K562 (cell line): ENCODE data around the gene GMNC. TPM values are rescaled to one million over a fixed set of nuclear protein-coding genes. Genes with fewer than 3 reads are reported as not detected.
A peak's percentile ranks its signal among the peaks of the same experiment; 100 is the strongest.

Experiments
- ATAC-seq: fragments of 200-7000 bp; cut with Tn5 transposase; 3 replicates; pipeline ENCODE4 v1.9.1; 2020; ENCODE audit warnings: moderate library complexity
- Bru-seq: library from RNA; stranded (reverse); fragments of 400-500 nt; gene quantifications from one replicate; lab custom pipeline; 2021; lab: Mats Ljungman, UMichigan
- BruChase-seq, 2 experiments: library from RNA; stranded (reverse); fragments of 400-500 nt; gene quantifications; one replicate each; lab custom pipeline; 2021; lab: Mats Ljungman, UMichigan
- BruUV-seq: library from RNA; stranded (reverse); fragments of 400-500 nt; replicated peaks from 2 replicates; lab custom pipeline; 2021; lab: Mats Ljungman, UMichigan
- CTCF ChIA-PET: fragments of 300-600 bp; formaldehyde crosslinking; extraction: SDS; loops from one replicate; lab custom pipeline; 2021; ENCODE audit warnings: low intra/inter-chr PET ratio; lab: Yijun Ruan, JAX
- POLR2A ChIA-PET: fragments of 300-600, 350-650 bp; sonication (Branson Sonifier 250); formaldehyde crosslinking; extraction: SDS; loops from one replicate; lab custom pipeline; 2021; ENCODE audit warnings: antibody characterized with exemption, inconsistent platforms; lab: Yijun Ruan, JAX
- DNase-seq, 4 experiments: peaks; one replicate each; pipeline versions ENCODE4 v3.0.0 to v3.0.0-alpha.2; 2011 to 2018; ENCODE audit warnings: low spot score in 3 of 4, mixed read lengths in 3 of 4; ENCODE audit errors: extremely low read depth in 1 of 4
- FAIRE-seq: peaks from 2 replicates; lab custom pipeline; 2011; peaks lifted over from hg19 to GRCh38; lab: Jason Lieb, UNC
- H2AFZ ChIP-seq: 2 replicates; pipeline ENCODE4 v1.6.0; 2011; ENCODE audit warnings: low read depth, low read length, control low read depth, inconsistent platforms
- H3K27ac ChIP-seq: fragments of 200-600 bp; 3 replicates; pipeline ENCODE4 v1.8.0; 2011; ENCODE audit warnings: low read depth, mild to moderate bottlenecking, control low read depth, inconsistent platforms, low read length, moderate library complexity, mixed read lengths; ENCODE audit errors: extremely low read depth
- H3K27me3 ChIP-seq, 2 experiments: fragments of 300-600 bp in 1 of 2; 2 replicates in 1 of 2; 3 replicates in 1 of 2; pipeline versions ENCODE4 v1.6.0 to v1.8.0; 2011; ENCODE audit warnings: inconsistent platforms in 2 of 2, low read length in 2 of 2, mild to moderate bottlenecking in 1 of 2, mixed read lengths in 1 of 2, moderate library complexity in 1 of 2; ENCODE audit not compliant: control insufficient read depth in 2 of 2, insufficient read depth in 2 of 2
- H3K36me3 ChIP-seq: fragments of 300-600 bp; 3 replicates; pipeline ENCODE4 v1.8.0; 2011; ENCODE audit warnings: mild to moderate bottlenecking, low read length, inconsistent platforms; ENCODE audit not compliant: control insufficient read depth, insufficient read depth
- H3K4me1 ChIP-seq, 2 experiments: fragments of 200-600 bp in 1 of 2; replicated peaks in 1 of 2; 2 replicates in 1 of 2; 3 replicates in 1 of 2; pipeline versions ENCODE4 v1.5.1 to v1.8.0; 2011; ENCODE audit warnings: inconsistent platforms in 2 of 2, low read length in 2 of 2, mild to moderate bottlenecking in 1 of 2, mixed read lengths in 1 of 2, moderate library complexity in 1 of 2; ENCODE audit not compliant: control insufficient read depth in 2 of 2, insufficient read depth in 2 of 2
- H3K4me2 ChIP-seq: 2 replicates; pipeline ENCODE4 v1.6.1; 2011; ENCODE audit warnings: low read length, control low read depth, inconsistent platforms, mixed read lengths; ENCODE audit not compliant: insufficient read depth
- H3K4me3 ChIP-seq: fragments of 200-600 bp; sonication (generic), shearing (Covaris generic); 2 replicates; pipeline ENCODE4 v1.5.1; 2016; ENCODE audit warnings: control low read depth, inconsistent platforms
- H3K79me2 ChIP-seq: fragments of 200-600 bp; 3 replicates; pipeline ENCODE4 v1.8.0; 2011; ENCODE audit warnings: low read length, inconsistent platforms; ENCODE audit not compliant: control insufficient read depth, insufficient read depth
- H3K9ac ChIP-seq, 2 experiments: 2 replicates each; pipeline versions ENCODE4 v1.6.0 to v1.6.1; 2011; ENCODE audit warnings: low read depth in 2 of 2, low read length in 2 of 2, control low read depth in 1 of 2, inconsistent platforms in 1 of 2, mild to moderate bottlenecking in 1 of 2, mixed read lengths in 1 of 2; ENCODE audit not compliant: insufficient read depth in 1 of 2
- H3K9me1 ChIP-seq: one replicate; pipeline ENCODE4 v1.6.0; 2011; ENCODE audit warnings: inconsistent platforms, mild to moderate bottlenecking, low read length, moderate library complexity; ENCODE audit not compliant: control insufficient read depth, insufficient read depth
- H3K9me3 ChIP-seq: replicated peaks from 2 replicates; pipeline ENCODE4 v1.5.1; 2011; ENCODE audit warnings: low read depth, low read length, inconsistent platforms; ENCODE audit not compliant: control insufficient read depth, insufficient read depth
- H4K20me1 ChIP-seq: replicated peaks from 2 replicates; pipeline ENCODE4 v1.6.1; 2011; ENCODE audit warnings: low read length, inconsistent platforms, mixed read lengths; ENCODE audit not compliant: control insufficient read depth, insufficient read depth
- HINFP ChIP-seq: fragments of 450-650 bp; conservative IDR thresholded peaks from 2 replicates; pipeline ENCODE4 v1.6.1; 2016; ENCODE audit warnings: missing genetic modification characterization, low read depth, mild to moderate bottlenecking, control low read depth, missing compliant biosample characterization
- NR2C2 ChIP-seq, 2 experiments: fragments of 200-800 bp in 1 of 2; sonication (Bioruptor generic) in 1 of 2; sonication (generic) in 1 of 2; formaldehyde crosslinking in 1 of 2; IDR thresholded peaks; 2 replicates each; pipeline versions ENCODE4 v1.6.1 to v1.8.0; 2016 to 2022; ENCODE audit warnings: mild to moderate bottlenecking in 1 of 2, missing compliant biosample characterization in 1 of 2, missing genetic modification characterization in 1 of 2, missing genetic modification reagents in 1 of 2
- ZBTB2 ChIP-seq: fragments of 450-650 bp; IDR thresholded peaks from 2 replicates; pipeline ENCODE4 v1.6.1; 2016; ENCODE audit warnings: antibody characterized with exemption
- ZBTB26 ChIP-seq: fragments of 450-650 bp; formaldehyde crosslinking; IDR thresholded peaks from 2 replicates; pipeline ENCODE4 v1.4.0; 2022; ENCODE audit warnings: missing genetic modification characterization
- WGBS: fragments of 100-300 bp; shearing (Covaris generic); methylation state at CpG from one replicate; pipeline ENCODE4 v1.1.6; 2016; ENCODE audit warnings: low coverage, mixed read lengths; ENCODE audit not compliant: insufficient coverage; ENCODE audit errors: missing lambda C conversion rate; 5-methylcytosine and 5-hydroxymethylcytosine counted together
- in situ Hi-C: fragments of 300-500 bp; cut with MboI; formaldehyde crosslinking; loops from 4 replicates; pipeline ENCODE4 v1.15.0; 2018; ENCODE audit warnings: inconsistent platforms, mixed read lengths
- intact Hi-C: fragments of 100-400 bp; cut with micrococcal nuclease; formaldehyde crosslinking; loops from 2 replicates; pipeline ENCODE4 v1.14.2; 2022
- long read RNA-seq, 3 experiments: library from polyadenylated mRNA in 2 of 3; library from RNA in 1 of 3; unstranded in 2 of 3; stranded (forward) in 1 of 3; transcript quantifications; one replicate each; pipeline ENCODE4 v2.0.0, GENCODE V29; 2019 to 2022
- polyA minus RNA-seq, 3 experiments: library from RNA; depleted of rRNA, polyadenylated mRNA; stranded (reverse); fragments of >200 nt; gene quantifications; 2 replicates each; pipeline ENCODE4 v1.2.3, GENCODE V29; 2011
- polyA plus RNA-seq, 8 experiments: library from polyadenylated mRNA; depleted of rRNA in 4 of 8; stranded (reverse) in 5 of 8; unstranded in 3 of 8; fragments of >200 nt; fragmentation: Nextera tagmentation in 2 of 8; fragmentation: Illumina TruSeq in 1 of 8; extraction: Ambion mirVana in 2 of 8; extraction: Trizol in 1 of 8; gene quantifications; 2 replicates each; pipeline versions ENCODE4 v1.2.1 to v1.2.3, GENCODE V29; 2011 to 2014; ENCODE audit warnings: inconsistent platforms in 1 of 8, missing spikeins in 1 of 8
- total RNA-seq, 7 experiments: library from RNA; depleted of rRNA in 6 of 7; stranded (reverse); fragments of >200 nt in 6 of 7; fragmentation: Illumina TruSeq in 2 of 7; extraction: Trizol in 2 of 7; gene quantifications; 2 replicates each; pipeline versions ENCODE4 v1.2.1 to v1.2.3, GENCODE V29; 2011 to 2021; ENCODE audit warnings: low replicate concordance in 1 of 7

The GMNC gene
- total RNA-seq (2011; cell fraction: chromatin; rRNA removed; ENCODE audit: low replicate concordance) = not detected in 2 replicates
- total RNA-seq (2011; cell fraction: nucleolus; rRNA removed) = not detected in 2 replicates
- total RNA-seq (2011; cell fraction: nucleoplasm; rRNA removed) = not detected in 2 replicates
- total RNA-seq (2014; rRNA removed) (not detected in 2 replicates), total RNA-seq (2014; rRNA removed; fragmentation: Illumina TruSeq; extraction: Trizol) (not detected in 2 replicates), total RNA-seq (2015; rRNA removed; fragmentation: Illumina TruSeq; extraction: Trizol) (not detected in 2 replicates), total RNA-seq (2021) (not detected in 2 replicates), polyA plus RNA-seq (2011; rRNA removed) (not detected in 2 replicates), polyA plus RNA-seq (2014; fragmentation: Illumina TruSeq; extraction: Trizol) (not detected in 2 replicates), polyA plus RNA-seq (2014; fragmentation: Nextera tagmentation; extraction: Ambion mirVana) (not detected), polyA plus RNA-seq (2014; rRNA removed) (not detected in 2 replicates), polyA minus RNA-seq (2011; rRNA and poly(A)+ RNA removed) (not detected in 2 replicates), Bru-seq, nascent RNA (not detected), BruChase-seq, experiment 1, labeled RNA remaining after a 2-hour chase (not detected), BruChase-seq, experiment 2, labeled RNA remaining after a 6-hour chase (not detected)
- not detected in 2 replicates for polyA plus RNA-seq (2011; cell fraction: cytosol; rRNA removed)
- not detected in 2 replicates for polyA plus RNA-seq (2011; cell fraction: nucleus; rRNA removed)
- polyA plus RNA-seq (2012) = not detected in 2 replicates
- polyA minus RNA-seq (2011; cell fraction: cytosol; rRNA and poly(A)+ RNA removed) = not detected in 2 replicates
- not detected in 2 replicates for polyA minus RNA-seq (2011; cell fraction: nucleus; rRNA and poly(A)+ RNA removed)
- long read RNA-seq, experiment 1, partial matches to known transcripts = 0 of 1 reads
- long read RNA-seq, experiment 1, other reads (novel, unspliced or antisense) = 1 of 1 reads
- long read RNA-seq, experiment 2 = 0 reads
- long read RNA-seq, experiment 3 = 0 reads

GRCh38 chr3:190862209-190863118 lies at the start of gene GMNC:
GMNC (minus strand) TSS chr3:190862694; CDS start chr3:190862615, 79 bp downstream.
- ATAC-seq = peak; percentile 49; the same call in 2 of the 3 replicates
- Histone ChIP-seq H3K4me3 (no peak within 1 kb of the TSS), H3K9me1 (no peaks in the 10 kb centered on the region), H3K9ac (no peak within 1 kb of the TSS), H3K9me3 (no peaks in the 10 kb centered on the region), H2AFZ (no peak within 1 kb of the TSS), H3K4me1 (no peaks in the 10 kb centered on the region), H3K4me2 (no peak within 1 kb of the TSS), H3K27ac (no peak within 1 kb of the TSS), H3K36me3 (no peaks in the 10 kb centered on the region), H3K27me3 (no peaks in the 10 kb centered on the region), H3K79me2 (no peaks in the 10 kb centered on the region), H4K20me1 (no peaks in the 10 kb centered on the region)
- FAIRE-seq = no peak
- no TSS peak for BruUV-seq
- in situ Hi-C loops = no loop called here
- DNase-seq = peak in 1 of 4 experiments; percentile 2
- intact Hi-C loops = no loop called here
- ChIA-PET POLR2A (no interaction called here), CTCF (no interaction called here)
- TF ChIP-seq NR2C2 (CRISPR knock-in tag; IDR thresholded peaks at IDR 0.05) (no peak), NR2C2 (tag; IDR thresholded peaks at IDR 0.05) (no peak), HINFP (no peak), ZBTB2 (no peak), ZBTB26 (CRISPR knock-in tag) (no peak)
- WGBS = 2% methylated on average over 30 of the region's 58 CpGs
